A549 (cell line): ENCODE data around the gene MT1B.

Experiments used
- CEBPB ChIP-seq, 2 experiments: fragments of >200 bp in 1 of 2; sonication (Bioruptor Twin) in 1 of 2; formaldehyde crosslinking in 1 of 2; IDR thresholded peaks; 2 replicates each; pipeline ENCODE4 v1.6.1; 2012 to 2016
- EP300 ChIP-seq, 2 experiments: fragments of >200 bp; sonication (Bioruptor Twin); formaldehyde crosslinking; IDR thresholded peaks; 2 replicates in 1 of 2; 3 replicates in 1 of 2; pipeline ENCODE4 v1.6.1; 2016 to 2017
- GATA3 ChIP-seq: IDR thresholded peaks from 2 replicates; pipeline ENCODE4 v1.6.1; 2012; ENCODE audit warnings: borderline replicate concordance
- JUN ChIP-seq, 2 experiments: fragments of >200 bp; sonication (Bioruptor Twin); formaldehyde crosslinking; IDR thresholded peaks; 2 replicates in 1 of 2; 3 replicates in 1 of 2; pipeline ENCODE4 v1.6.1; 2016 to 2017
- JUNB ChIP-seq: fragments of >200 bp; sonication (Bioruptor Twin); formaldehyde crosslinking; IDR thresholded peaks from 2 replicates; pipeline ENCODE4 v1.6.1; 2016
- MYC ChIP-seq: IDR thresholded peaks from 2 replicates; pipeline ENCODE4 v1.6.1; 2012; ENCODE audit warnings: mild to moderate bottlenecking, inconsistent platforms, low read length, improper control_type of control experiment, borderline replicate concordance
- NPAS2 ChIP-seq: fragments of 250-450 bp; sonication (Bioruptor Pico); IDR thresholded peaks from 2 replicates; pipeline ENCODE4 v1.8.0; 2022; ENCODE audit warnings: mild to moderate bottlenecking, moderate library complexity, borderline replicate concordance
- PHF8 ChIP-seq: fragments of 200-600 bp; sonication (generic); IDR thresholded peaks from 2 replicates; pipeline ENCODE4 v1.6.1; 2016; ENCODE audit warnings: low read depth, mild to moderate bottlenecking, antibody characterized with exemption, moderate library complexity, borderline replicate concordance
- POLR2A ChIP-seq: IDR thresholded peaks from 2 replicates; pipeline ENCODE4 v1.6.1; 2012; ENCODE audit warnings: mild to moderate bottlenecking, low read length
- ZFP36 ChIP-seq: fragments of 450-650 bp; IDR thresholded peaks from 2 replicates; pipeline ENCODE4 v1.6.1; 2014; ENCODE audit warnings: borderline replicate concordance; ENCODE audit not compliant: partially characterized antibody
- TF ChIP-seq, protein P1 (sequence below): fragments of >200 bp; sonication (Bioruptor Twin); formaldehyde crosslinking; IDR thresholded peaks from 3 replicates; pipeline ENCODE4 v1.5.1; 2016
- TF ChIP-seq, protein P2 (sequence below): fragments of 200-600 bp; sonication (generic); IDR thresholded peaks from 2 replicates; pipeline ENCODE4 v1.6.1; 2016; ENCODE audit warnings: antibody characterized with exemption, mild to moderate bottlenecking, moderate library complexity
- TF ChIP-seq, protein P3 (sequence below): IDR thresholded peaks from 2 replicates; pipeline ENCODE4 v1.6.1; 2012

DNA sequence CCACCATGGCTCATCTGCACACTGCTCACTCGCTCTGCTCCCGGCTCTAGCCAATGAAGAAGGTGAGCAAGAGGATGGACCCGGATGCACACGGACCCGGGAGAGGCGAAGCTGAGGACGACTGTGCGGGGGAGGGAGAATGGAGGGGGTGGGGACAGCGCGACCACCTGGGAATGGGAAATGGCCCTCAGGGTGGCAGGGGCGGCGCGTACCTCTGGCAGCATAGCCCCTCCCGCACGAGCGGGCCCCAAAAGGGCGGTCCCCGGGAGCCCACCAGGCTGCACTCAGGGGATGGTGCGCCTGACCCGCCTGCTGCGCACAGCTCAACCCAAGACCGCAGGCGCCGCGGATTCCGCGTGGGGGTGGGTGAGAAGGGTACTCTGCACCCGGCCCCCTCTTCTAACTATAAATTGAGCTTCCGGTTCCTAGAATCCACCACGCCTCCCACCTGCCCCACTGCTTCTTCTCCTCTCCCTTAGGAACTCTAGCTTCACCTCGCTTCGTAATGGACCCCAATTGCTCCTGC lies 24.1 kb downstream of the MT1B start:
- TF ChIP-seq, protein P1, sequence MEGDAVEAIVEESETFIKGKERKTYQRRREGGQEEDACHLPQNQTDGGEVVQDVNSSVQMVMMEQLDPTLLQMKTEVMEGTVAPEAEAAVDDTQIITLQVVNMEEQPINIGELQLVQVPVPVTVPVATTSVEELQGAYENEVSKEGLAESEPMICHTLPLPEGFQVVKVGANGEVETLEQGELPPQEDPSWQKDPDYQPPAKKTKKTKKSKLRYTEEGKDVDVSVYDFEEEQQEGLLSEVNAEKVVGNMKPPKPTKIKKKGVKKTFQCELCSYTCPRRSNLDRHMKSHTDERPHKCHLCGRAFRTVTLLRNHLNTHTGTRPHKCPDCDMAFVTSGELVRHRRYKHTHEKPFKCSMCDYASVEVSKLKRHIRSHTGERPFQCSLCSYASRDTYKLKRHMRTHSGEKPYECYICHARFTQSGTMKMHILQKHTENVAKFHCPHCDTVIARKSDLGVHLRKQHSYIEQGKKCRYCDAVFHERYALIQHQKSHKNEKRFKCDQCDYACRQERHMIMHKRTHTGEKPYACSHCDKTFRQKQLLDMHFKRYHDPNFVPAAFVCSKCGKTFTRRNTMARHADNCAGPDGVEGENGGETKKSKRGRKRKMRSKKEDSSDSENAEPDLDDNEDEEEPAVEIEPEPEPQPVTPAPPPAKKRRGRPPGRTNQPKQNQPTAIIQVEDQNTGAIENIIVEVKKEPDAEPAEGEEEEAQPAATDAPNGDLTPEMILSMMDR = no peak
- TF ChIP-seq MYC (no peak), NPAS2 (no peak), EP300 (IDR thresholded peaks at IDR 0.05) (no peak), POLR2A (no peak), PHF8 (no peak), ZFP36 (no peak), CEBPB (IDR thresholded peaks at IDR 0.05) (no peak), GATA3 (no peak), JUN (IDR thresholded peaks at IDR 0.05) (no peak), JUNB (no peak)
- TF ChIP-seq, protein P2, sequence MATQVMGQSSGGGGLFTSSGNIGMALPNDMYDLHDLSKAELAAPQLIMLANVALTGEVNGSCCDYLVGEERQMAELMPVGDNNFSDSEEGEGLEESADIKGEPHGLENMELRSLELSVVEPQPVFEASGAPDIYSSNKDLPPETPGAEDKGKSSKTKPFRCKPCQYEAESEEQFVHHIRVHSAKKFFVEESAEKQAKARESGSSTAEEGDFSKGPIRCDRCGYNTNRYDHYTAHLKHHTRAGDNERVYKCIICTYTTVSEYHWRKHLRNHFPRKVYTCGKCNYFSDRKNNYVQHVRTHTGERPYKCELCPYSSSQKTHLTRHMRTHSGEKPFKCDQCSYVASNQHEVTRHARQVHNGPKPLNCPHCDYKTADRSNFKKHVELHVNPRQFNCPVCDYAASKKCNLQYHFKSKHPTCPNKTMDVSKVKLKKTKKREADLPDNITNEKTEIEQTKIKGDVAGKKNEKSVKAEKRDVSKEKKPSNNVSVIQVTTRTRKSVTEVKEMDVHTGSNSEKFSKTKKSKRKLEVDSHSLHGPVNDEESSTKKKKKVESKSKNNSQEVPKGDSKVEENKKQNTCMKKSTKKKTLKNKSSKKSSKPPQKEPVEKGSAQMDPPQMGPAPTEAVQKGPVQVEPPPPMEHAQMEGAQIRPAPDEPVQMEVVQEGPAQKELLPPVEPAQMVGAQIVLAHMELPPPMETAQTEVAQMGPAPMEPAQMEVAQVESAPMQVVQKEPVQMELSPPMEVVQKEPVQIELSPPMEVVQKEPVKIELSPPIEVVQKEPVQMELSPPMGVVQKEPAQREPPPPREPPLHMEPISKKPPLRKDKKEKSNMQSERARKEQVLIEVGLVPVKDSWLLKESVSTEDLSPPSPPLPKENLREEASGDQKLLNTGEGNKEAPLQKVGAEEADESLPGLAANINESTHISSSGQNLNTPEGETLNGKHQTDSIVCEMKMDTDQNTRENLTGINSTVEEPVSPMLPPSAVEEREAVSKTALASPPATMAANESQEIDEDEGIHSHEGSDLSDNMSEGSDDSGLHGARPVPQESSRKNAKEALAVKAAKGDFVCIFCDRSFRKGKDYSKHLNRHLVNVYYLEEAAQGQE = no peak
- TF ChIP-seq, protein P3, sequence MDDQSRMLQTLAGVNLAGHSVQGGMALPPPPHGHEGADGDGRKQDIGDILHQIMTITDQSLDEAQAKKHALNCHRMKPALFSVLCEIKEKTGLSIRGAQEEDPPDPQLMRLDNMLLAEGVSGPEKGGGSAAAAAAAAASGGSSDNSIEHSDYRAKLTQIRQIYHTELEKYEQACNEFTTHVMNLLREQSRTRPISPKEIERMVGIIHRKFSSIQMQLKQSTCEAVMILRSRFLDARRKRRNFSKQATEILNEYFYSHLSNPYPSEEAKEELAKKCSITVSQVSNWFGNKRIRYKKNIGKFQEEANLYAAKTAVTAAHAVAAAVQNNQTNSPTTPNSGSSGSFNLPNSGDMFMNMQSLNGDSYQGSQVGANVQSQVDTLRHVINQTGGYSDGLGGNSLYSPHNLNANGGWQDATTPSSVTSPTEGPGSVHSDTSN = no peak
